GM10266 (cell line): ENCODE results near the gene STX16.
"Not testable (repeated sequence)": the region's sequence is repeated elsewhere in the genome, so short reads cannot be mapped to it uniquely, and the experiment has no call there.

Experiments
- DNase-seq: peaks from one replicate; pipeline ENCODE4 v3.0.0; 2012; ENCODE audit errors: extremely low spot score
- TF ChIP-seq, protein P1 (sequence below): IDR thresholded peaks from 2 replicates; pipeline ENCODE4 v1.5.1; 2012; ENCODE audit warnings: mild to moderate bottlenecking, low read depth; ENCODE audit not compliant: control insufficient read depth, insufficient read depth; ENCODE audit errors: missing control alignments

The STX16 gene

DNA sequence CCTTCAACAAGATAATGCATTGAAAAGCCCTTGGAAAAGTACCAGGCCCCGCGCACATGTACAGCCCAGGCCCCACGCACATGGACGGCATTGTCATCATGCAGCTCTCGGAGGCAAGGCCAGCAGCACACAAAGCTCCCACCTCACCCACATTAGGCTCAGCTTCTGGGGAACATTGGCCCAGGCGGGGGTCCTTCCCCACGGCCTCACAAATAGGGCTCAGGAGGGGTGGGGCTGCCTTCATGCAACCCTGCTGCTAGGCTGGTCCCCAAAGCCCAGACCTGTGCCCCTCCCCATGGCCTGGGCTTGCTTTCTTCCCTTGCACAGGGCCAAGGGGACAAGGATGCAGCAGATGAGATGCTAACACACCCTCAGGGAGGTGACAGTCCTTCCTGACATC, 68.2 kb downstream of the STX16 start:
- DNase-seq = no peak
- TF ChIP-seq, protein P1, sequence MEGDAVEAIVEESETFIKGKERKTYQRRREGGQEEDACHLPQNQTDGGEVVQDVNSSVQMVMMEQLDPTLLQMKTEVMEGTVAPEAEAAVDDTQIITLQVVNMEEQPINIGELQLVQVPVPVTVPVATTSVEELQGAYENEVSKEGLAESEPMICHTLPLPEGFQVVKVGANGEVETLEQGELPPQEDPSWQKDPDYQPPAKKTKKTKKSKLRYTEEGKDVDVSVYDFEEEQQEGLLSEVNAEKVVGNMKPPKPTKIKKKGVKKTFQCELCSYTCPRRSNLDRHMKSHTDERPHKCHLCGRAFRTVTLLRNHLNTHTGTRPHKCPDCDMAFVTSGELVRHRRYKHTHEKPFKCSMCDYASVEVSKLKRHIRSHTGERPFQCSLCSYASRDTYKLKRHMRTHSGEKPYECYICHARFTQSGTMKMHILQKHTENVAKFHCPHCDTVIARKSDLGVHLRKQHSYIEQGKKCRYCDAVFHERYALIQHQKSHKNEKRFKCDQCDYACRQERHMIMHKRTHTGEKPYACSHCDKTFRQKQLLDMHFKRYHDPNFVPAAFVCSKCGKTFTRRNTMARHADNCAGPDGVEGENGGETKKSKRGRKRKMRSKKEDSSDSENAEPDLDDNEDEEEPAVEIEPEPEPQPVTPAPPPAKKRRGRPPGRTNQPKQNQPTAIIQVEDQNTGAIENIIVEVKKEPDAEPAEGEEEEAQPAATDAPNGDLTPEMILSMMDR = no peak

DNA sequence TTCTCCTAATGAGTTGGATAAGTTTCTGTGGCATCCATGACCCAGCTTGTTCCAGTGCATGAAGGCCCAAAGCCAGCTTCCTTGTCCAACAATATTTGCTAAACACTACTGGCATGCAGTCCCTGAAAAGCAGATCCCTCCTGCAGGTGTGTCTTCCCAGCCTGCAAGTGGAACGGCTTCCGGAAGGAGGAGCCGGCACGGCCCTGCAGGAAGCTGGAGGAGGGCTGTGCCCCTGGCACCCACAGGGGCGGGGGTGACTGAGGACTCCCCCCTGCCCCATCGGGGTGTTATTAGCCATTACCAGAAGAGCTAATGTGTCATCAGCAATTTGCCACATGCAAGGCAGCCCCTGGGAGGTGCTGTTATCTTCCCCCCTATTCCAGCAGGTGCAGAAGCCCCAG, 68.9 kb downstream of the STX16 start:
- TF ChIP-seq, protein P1 = no peak
- no peak for DNase-seq

DNA sequence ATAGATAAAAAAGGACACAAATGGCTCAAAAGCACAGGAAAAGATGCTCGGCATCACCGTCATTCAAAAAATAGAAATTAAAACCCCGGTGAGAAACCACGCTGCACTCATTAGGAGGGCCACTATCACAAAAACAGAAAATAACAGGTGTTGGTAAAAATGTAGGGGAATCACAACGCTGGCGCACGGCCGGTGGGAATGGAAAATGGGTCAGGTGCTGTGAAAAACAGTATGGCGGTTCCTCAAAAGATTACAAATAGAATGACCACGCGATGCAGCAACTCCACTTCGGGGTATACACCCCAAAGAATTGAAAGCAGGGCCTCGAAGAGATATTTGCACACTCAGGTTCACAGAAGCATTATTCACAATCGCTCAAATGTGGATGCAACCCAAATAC, 69.8 kb downstream of the STX16 start:
- TF ChIP-seq, protein P1 = no peak
- DNase-seq = no peak

DNA sequence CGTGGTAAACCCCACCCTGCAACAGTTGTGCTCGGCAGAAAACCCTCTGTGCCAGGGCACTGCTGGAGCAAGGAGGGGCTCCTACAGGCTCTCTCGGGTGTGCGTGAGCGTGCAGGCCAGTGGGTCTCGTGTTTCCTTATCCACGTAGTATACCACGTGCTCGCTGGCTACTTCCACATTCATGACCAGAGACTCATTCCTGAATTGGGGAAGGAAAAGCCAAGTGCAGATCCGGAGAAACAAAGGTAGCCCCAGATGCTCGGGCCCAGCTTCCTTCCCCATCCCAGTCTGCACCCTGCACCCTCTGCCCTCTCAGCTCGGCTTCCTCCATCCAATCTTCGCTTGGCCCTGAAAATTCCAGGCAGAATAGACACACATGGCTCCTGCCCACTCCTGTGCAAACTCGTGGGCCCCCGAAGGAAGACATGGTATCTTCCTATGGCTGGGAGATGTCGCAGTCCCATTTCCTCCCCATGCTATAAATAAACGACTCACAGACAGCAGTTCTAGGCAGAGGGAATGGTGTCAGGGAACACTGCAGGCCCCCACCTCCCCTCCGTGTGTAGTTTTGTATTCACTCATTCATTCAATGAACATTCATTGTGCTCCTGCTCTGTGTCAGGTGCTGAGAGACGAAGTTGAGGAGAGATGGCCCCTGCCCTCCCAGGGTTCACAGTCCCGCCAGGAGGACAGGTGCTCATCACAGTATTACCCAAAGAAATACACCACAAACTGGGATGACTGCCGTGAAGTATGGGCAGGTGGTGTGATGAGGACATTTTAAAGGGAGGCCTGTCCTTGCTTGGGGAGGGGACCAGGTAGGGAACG, 71.1 kb downstream of the STX16 start:
- TF ChIP-seq, protein P1 = no peak
- DNase-seq = no peak

DNA sequence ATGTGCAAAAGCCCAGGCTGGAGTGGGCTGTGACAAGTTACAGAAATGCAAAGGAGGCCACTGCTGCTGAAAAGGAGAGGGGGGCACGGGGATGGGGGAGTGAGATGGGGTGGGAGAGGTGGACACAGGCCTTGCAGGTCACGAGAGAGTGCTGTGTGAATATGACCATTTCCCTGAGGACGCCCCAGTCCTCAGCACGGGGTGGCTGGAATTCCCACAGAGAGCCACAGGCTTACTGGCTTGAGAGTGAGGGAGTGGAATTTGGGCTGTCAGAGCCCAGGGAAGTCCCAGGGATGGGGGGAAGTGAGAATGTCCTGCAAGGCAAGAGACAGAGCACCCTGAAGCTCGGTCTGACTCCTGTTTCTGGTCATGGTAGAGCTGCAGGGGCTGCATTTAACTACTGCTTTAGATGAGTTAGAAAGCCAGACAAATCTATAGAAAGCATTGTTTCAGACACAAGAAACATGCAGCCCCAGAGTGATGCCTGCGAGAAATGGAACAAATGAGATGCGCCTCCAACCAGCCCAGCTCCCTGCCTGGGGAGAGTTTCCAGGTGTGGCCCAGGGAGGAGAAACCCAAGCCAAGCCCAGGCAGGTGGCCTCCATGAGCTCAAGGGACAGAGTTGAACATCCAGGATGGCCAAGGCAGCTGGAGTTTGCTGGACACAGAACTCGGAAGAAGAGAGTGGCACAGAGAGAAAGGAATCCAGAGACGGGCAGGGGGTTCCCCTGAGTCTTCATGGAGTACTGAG, 72.0 kb downstream of the STX16 start:
- no peak for DNase-seq
- TF ChIP-seq, protein P1 = no peak

DNA sequence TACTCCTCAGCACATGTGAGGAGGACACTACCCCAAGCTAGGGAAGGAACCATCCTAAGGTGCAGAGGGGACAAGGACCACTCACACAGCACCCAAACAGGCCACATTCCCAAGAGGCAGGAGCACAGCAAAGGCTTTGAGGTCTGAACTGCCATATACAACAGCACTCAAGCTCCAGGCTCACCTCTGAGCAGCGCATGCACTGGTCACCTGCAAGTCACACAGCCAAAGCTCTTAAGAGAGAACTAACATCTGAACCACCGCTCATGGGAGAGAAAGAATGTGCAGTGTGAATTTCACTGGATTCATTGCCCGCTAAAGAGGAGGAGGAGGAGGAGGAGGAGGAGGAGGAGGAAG, 72.5 kb downstream of the STX16 start:
- DNase-seq = no peak
- TF ChIP-seq, protein P1 = no peak

DNA sequence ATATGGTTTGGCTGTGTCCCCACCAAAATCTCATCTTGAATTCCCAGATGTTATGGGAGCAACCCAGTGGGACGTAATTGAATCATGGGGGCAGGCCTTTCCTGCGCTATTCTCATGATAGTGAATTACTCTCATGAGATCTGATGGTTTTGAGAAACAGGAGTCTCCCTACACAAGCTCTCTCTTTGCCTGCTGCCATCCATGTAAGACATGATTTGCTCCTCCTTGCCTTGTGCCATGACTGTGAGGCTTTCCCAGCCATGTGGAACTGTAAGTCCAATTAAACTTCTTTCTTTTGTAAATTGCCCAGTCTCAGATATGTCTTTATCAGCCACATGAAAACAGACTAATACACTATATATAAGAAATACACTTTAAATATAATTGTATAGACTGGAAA, 75.1 kb downstream of the STX16 start:
- not testable (repeated sequence) for DNase-seq
